HUES48 (cell line): ENCODE measurements around the gene ARSA.

Experiments
- H3K27ac ChIP-seq: one replicate; pipeline ENCODE4 v1.7.0; 2013; ENCODE audit warnings: low read depth, low read length, inconsistent platforms
- H3K27me3 ChIP-seq: 2 replicates; pipeline ENCODE4 v1.6.1; 2013; ENCODE audit warnings: mild to moderate bottlenecking, low read length; ENCODE audit not compliant: control insufficient read depth, insufficient read depth
- H3K36me3 ChIP-seq: 2 replicates; pipeline ENCODE4 v1.6.1; 2013; ENCODE audit warnings: low read length; ENCODE audit not compliant: control insufficient read depth, insufficient read depth
- H3K4me1 ChIP-seq: 2 replicates; pipeline ENCODE4 v1.6.1; 2013; ENCODE audit warnings: mild to moderate bottlenecking, low read length; ENCODE audit not compliant: control insufficient read depth, insufficient read depth
- H3K4me3 ChIP-seq: 2 replicates; pipeline ENCODE4 v1.5.1; 2013; ENCODE audit warnings: mild to moderate bottlenecking, low read depth, low read length
- H3K9ac ChIP-seq: 2 replicates; pipeline ENCODE4 v1.6.1; 2013; ENCODE audit warnings: mild to moderate bottlenecking, low read depth, low read length, moderate library complexity
- H3K9me3 ChIP-seq: 2 replicates; pipeline ENCODE4 v1.6.1; 2013; ENCODE audit warnings: low read length; ENCODE audit not compliant: control insufficient read depth, insufficient read depth

Gene ARSA

GRCh38 chr22:50576806-50577696 is 50.9 kb downstream of the ARSA start:
- no peaks in the 10 kb centered on the region for H3K27me3 ChIP-seq
- peaks cover 79% of the 10 kb centered on the region for H3K36me3 ChIP-seq
- no peak overlapping the region for H3K9ac ChIP-seq
- no peak overlapping the region for H3K27ac ChIP-seq
- no peaks in the 10 kb centered on the region for H3K9me3 ChIP-seq
- H3K4me3 ChIP-seq: no peak overlapping the region
- H3K4me1 ChIP-seq: no peaks in the 10 kb centered on the region

GRCh38 chr22:50576070-50576469 is 51.9 kb downstream of the ARSA start:
- Histone ChIP-seq H3K9ac (no peak overlapping the region), H3K36me3 (peaks cover 86% of the 10 kb centered on the region)

GRCh38 chr22:50575426-50575941 is 52.5 kb downstream of the ARSA start:
- H3K27ac ChIP-seq: no peak overlapping the region
- H3K27me3 ChIP-seq: no peaks in the 10 kb centered on the region
- H3K9ac ChIP-seq: no peak overlapping the region
- H3K36me3 ChIP-seq: peaks cover 88% of the 10 kb centered on the region
- H3K4me1 ChIP-seq: no peaks in the 10 kb centered on the region
- no peaks in the 10 kb centered on the region for H3K9me3 ChIP-seq
- no peak overlapping the region for H3K4me3 ChIP-seq

More at GRCh38 chr22:50576070-50576469, 51.9 kb downstream of the ARSA start:
- Histone ChIP-seq H3K27me3 (no peaks in the 10 kb centered on the region), H3K4me3 (no peak overlapping the region), H3K27ac (no peak overlapping the region), H3K9me3 (no peaks in the 10 kb centered on the region), H3K4me1 (no peaks in the 10 kb centered on the region)
